ENCODE data around the gene PIGM. TPM values are rescaled to one million over a fixed set of nuclear protein-coding genes. Genes with fewer than 3 reads are reported as not detected.

The PIGM gene
- polyA plus RNA-seq, 2 of the 4 experiments (the other 2 are of a cell fraction): 5.0 to 7.2 TPM

- Histone ChIP-seq H3K9me3 (no peaks in the 10 kb centered on the region), H3K27ac (no peak overlapping the region), H3K4me1 (no peaks in the 10 kb centered on the region; the same call in 2 of the 3 replicates), H3K4me2 (no peak overlapping the region), H3K4me3 (no peak overlapping the region)
- CTCF ChIA-PET: interaction anchor here (2.3 to 3.6 kb wide), 2 partner anchors 15 to 18 kb away, joined by 10 to 18 read pairs; no protein-coding TSS in a partner anchor
- no peak for ATAC-seq
- no peak for TF ChIP-seq SREBF2 (IDR thresholded peaks at IDR 0.05)
- TF ChIP-seq, protein P1, sequence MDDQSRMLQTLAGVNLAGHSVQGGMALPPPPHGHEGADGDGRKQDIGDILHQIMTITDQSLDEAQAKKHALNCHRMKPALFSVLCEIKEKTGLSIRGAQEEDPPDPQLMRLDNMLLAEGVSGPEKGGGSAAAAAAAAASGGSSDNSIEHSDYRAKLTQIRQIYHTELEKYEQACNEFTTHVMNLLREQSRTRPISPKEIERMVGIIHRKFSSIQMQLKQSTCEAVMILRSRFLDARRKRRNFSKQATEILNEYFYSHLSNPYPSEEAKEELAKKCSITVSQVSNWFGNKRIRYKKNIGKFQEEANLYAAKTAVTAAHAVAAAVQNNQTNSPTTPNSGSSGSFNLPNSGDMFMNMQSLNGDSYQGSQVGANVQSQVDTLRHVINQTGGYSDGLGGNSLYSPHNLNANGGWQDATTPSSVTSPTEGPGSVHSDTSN (IDR thresholded peaks at IDR 0.05): no peak
- TF ChIP-seq TFCP2L1 (CRISPR knock-in tag; IDR thresholded peaks at IDR 0.05): no peak
- no peak for FAIRE-seq
- whole genome bisulfite sequencing (ENCODE audit: missing lambda C conversion rate): 53% methylated on average over 5 of the region's 5 CpGs
- POLR2A ChIA-PET: no interaction called here
- no peak for DNase-seq (ENCODE audit: low read depth in 1 of 2, low spot score in 1 of 2)
Observed at GRCh38 chr1:159990005-159990404, 41.8 kb downstream of the PIGM start.

DNA sequence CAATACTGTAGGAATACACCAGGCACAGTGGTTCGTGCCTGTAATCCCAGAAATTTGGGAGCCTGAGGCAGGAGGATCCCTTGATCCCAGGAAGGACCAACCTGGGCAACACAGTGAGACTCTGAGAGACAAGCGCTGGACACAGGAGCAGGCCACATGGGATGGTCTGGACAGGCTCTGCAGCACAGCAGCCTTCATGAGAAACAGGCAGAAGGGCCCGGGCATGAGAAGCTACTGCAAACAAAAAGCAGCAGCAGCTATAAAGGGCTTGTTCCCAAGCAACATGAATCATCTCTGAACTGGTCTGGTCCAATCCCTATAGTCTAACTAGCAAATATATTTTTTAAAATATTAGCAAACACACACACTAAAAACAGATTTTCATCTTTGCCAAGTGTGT is 42.2 kb downstream of the PIGM start:
- no peak overlapping the region for H3K4me3 ChIP-seq
- ChIA-PET POLR2A (no interaction called here), CTCF (interaction anchor here (1.4 to 3.6 kb wide), 3 partner anchors 15 to 18 kb away, joined by 5 to 18 read pairs (median 10); no protein-coding TSS in a partner anchor)
- WGBS (ENCODE audit: missing lambda C conversion rate): 47% methylated on average over 3 of the region's 3 CpGs
- no peaks in the 10 kb centered on the region for H3K9me3 ChIP-seq
- H3K4me1 ChIP-seq: no peaks in the 10 kb centered on the region; the same call in 2 of the 3 replicates
- no peak overlapping the region for H3K27ac ChIP-seq
- H3K4me2 ChIP-seq: no peak overlapping the region
- FAIRE-seq (no peak), ATAC-seq (no peak; a peak in 1 of 6 replicates), DNase-seq (ENCODE audit: low read depth in 1 of 2, low spot score in 1 of 2) (no peak)
- TF ChIP-seq MAX (IDR thresholded peaks at IDR 0.05) (no peak), RAD21 (conservative IDR thresholded peaks at IDR 0.05 in 1 of 2, IDR thresholded peaks at IDR 0.05 in 1 of 2) (no peak), RNF2 (IDR thresholded peaks at IDR 0.05; ENCODE audit: borderline replicate concordance, low read depth) (no peak), HES2 (IDR thresholded peaks at IDR 0.05) (no peak), HDAC2 (IDR thresholded peaks at IDR 0.05) (no peak), CTCF (IDR thresholded peaks at IDR 0.05) (no peak), ESRRA (IDR thresholded peaks at IDR 0.05; ENCODE audit: borderline replicate concordance, low read length) (no peak), EHMT2 (IDR thresholded peaks at IDR 0.05; ENCODE audit: low read depth) (no peak), HOXA7 (CRISPR knock-in tag; IDR thresholded peaks at IDR 0.05) (no peak), NFE2L2 (conservative IDR thresholded peaks at IDR 0.05; ENCODE audit: low read length) (no peak), SREBF2 (IDR thresholded peaks at IDR 0.05) (no peak), KDM5A (IDR thresholded peaks at IDR 0.05) (no peak), JUNB (IDR thresholded peaks at IDR 0.05) (no peak), KDM1A (IDR thresholded peaks at IDR 0.05; ENCODE audit: low read depth) (no peak), NPAS2 (CRISPR knock-in tag; IDR thresholded peaks at IDR 0.05; ENCODE audit: borderline replicate concordance) (no peak)
- TF ChIP-seq, protein P1 (IDR thresholded peaks at IDR 0.05): no peak

DNA sequence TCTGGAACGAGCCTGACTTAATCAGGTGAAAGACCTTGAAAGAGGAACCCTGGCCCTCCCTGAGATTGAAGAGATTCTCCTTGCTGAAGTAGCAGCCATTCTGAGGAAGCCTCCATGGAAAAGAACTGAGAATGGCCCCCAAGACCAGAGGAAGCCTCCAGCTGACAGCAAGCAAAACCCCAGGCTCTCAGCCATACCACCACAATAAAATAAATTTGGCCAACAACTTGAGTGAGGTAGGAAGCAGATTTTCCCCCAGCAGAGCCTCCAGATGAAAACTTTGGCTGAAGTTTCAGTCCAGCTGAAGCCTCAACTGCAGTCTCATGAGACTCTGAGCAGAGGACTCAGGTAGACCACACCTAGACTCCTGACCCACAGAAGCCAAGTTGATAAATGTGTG is 43.8 kb downstream of the PIGM start:
- Histone ChIP-seq H3K4me2 (no peak overlapping the region), H3K4me3 (no peak overlapping the region), H3K27ac (no peak overlapping the region), H3K4me1 (no peaks in the 10 kb centered on the region; the same call in 2 of the 3 replicates), H3K9me3 (no peaks in the 10 kb centered on the region)
- TF ChIP-seq CHD2 (IDR thresholded peaks at IDR 0.05; ENCODE audit: low read length, partially characterized antibody) (no peak), HEYL (CRISPR knock-in tag; IDR thresholded peaks at IDR 0.05) (no peak), KDM5A (IDR thresholded peaks at IDR 0.05) (no peak), EHF (CRISPR knock-in tag; IDR thresholded peaks at IDR 0.05) (no peak), FOSB (CRISPR knock-in tag; IDR thresholded peaks at IDR 0.05) (no peak), SMC3 (IDR thresholded peaks at IDR 0.05) (no peak), HES2 (IDR thresholded peaks at IDR 0.05) (no peak), MAX (IDR thresholded peaks at IDR 0.05) (no peak)
- DNase-seq (ENCODE audit: low read depth in 1 of 2, low spot score in 1 of 2) (no peak), ATAC-seq (no peak), FAIRE-seq (no peak)
- ChIA-PET CTCF (interaction anchor here (0.8 to 1.4 kb wide), 4 partner anchors 9 to 19 kb away, joined by 3 to 5 read pairs (median 3); no protein-coding TSS in a partner anchor), POLR2A (no interaction called here)
- WGBS (ENCODE audit: missing lambda C conversion rate): 11% methylated on average over 1 of the region's 1 CpG

All from A549 (cell line).